Neural cell (in vitro differentiated cells): ENCODE measurements around the gene SIGLEC1. TPM values are rescaled to one million over a fixed set of nuclear protein-coding genes. Genes with fewer than 3 reads are reported as not detected.

Experiments
- H2AFZ ChIP-seq: fragments of 200-600, 300-800 bp; sonication (generic), shearing (Covaris generic); 2 replicates; pipeline ENCODE4 v1.6.0; 2014; ENCODE audit warnings: low read depth, mild to moderate bottlenecking, antibody characterized with exemption, low read length, moderate library complexity
- H3F3A ChIP-seq: fragments of 200-600 bp; shearing (Covaris generic); 2 replicates; pipeline ENCODE4 v1.6.1; 2016; ENCODE audit warnings: mild to moderate bottlenecking, moderate library complexity, mixed read lengths, antibody characterized with exemption, low read length; ENCODE audit not compliant: insufficient read depth, poor library complexity, severe bottlenecking
- H3K27ac ChIP-seq: fragments of 200-600, 300-800 bp; sonication (generic), shearing (Covaris generic); 2 replicates; pipeline ENCODE4 v1.5.1; 2014; ENCODE audit warnings: mild to moderate bottlenecking, low read length, moderate library complexity
- H3K27me3 ChIP-seq: fragments of 300-800, 200-600 bp; sonication (generic), shearing (Covaris generic); 2 replicates; pipeline ENCODE4 v1.6.0; 2014; ENCODE audit warnings: mild to moderate bottlenecking, low read depth, low read length, moderate library complexity; ENCODE audit not compliant: insufficient read depth
- H3K36me3 ChIP-seq: fragments of 300-800, 200-600 bp; sonication (generic), shearing (Covaris generic); 2 replicates; pipeline ENCODE4 v1.5.1; 2014; ENCODE audit warnings: mild to moderate bottlenecking, antibody characterized with exemption, low read length, moderate library complexity; ENCODE audit not compliant: insufficient read depth
- H3K4me2 ChIP-seq: fragments of 300-800, 200-600 bp; sonication (generic), shearing (Covaris generic); 2 replicates; pipeline ENCODE4 v1.6.0; 2014; ENCODE audit warnings: mild to moderate bottlenecking, low read length
- H3K4me3 ChIP-seq: fragments of 300-800, 200-600 bp; sonication (generic), shearing (Covaris generic); 2 replicates; pipeline ENCODE4 v1.5.1; 2014; ENCODE audit warnings: mild to moderate bottlenecking, low read length, moderate library complexity
- H3K79me2 ChIP-seq: fragments of 200-600 bp; shearing (Covaris generic); replicated peaks from 2 replicates; pipeline ENCODE4 v1.6.0; 2014; ENCODE audit warnings: mild to moderate bottlenecking, low read length, moderate library complexity; ENCODE audit not compliant: insufficient read depth
- H3K9ac ChIP-seq: fragments of 300-800, 200-600 bp; sonication (generic), shearing (Covaris generic); 2 replicates; pipeline ENCODE4 v1.6.1; 2016; ENCODE audit warnings: mild to moderate bottlenecking, low read length, mixed read lengths
- H3K9me2 ChIP-seq: fragments of 200-600 bp; shearing (Covaris generic); 2 replicates; pipeline ENCODE4 v1.6.1; 2016; ENCODE audit warnings: mild to moderate bottlenecking, low read length, mixed read lengths; ENCODE audit not compliant: insufficient read depth
- H3K9me3 ChIP-seq: fragments of 200-600, 300-800 bp; sonication (generic), shearing (Covaris generic); 2 replicates; pipeline ENCODE4 v1.6.1; 2016; ENCODE audit warnings: mild to moderate bottlenecking, mixed run types, low read length, moderate library complexity, mixed read lengths
- H4K20me1 ChIP-seq: fragments of 200-600 bp; shearing (Covaris generic); 2 replicates; pipeline ENCODE4 v1.6.1; 2016; ENCODE audit warnings: mild to moderate bottlenecking, mixed run types; ENCODE audit not compliant: insufficient read depth
- EP300 ChIP-seq: fragments of 450-650 bp; conservative IDR thresholded peaks from 2 replicates; pipeline ENCODE4 v1.6.1; 2014; ENCODE audit warnings: antibody characterized with exemption, mild to moderate bottlenecking, moderate library complexity; ENCODE audit not compliant: poor library complexity, severe bottlenecking
- EZH2 ChIP-seq: fragments of 200-600, 300-800 bp; shearing (Covaris generic), sonication (generic); IDR thresholded peaks from 2 replicates; pipeline ENCODE4 v1.6.1; 2014; ENCODE audit warnings: antibody characterized with exemption, low read length, borderline replicate concordance, mild to moderate bottlenecking; ENCODE audit not compliant: insufficient read depth, poor library complexity, severe bottlenecking
- MXI1 ChIP-seq: fragments of 450-650 bp; conservative IDR thresholded peaks from 2 replicates; pipeline ENCODE4 v1.6.1; 2014; ENCODE audit warnings: antibody characterized with exemption, mild to moderate bottlenecking; ENCODE audit not compliant: poor library complexity, severe bottlenecking
- POLR2AphosphoS5 ChIP-seq: IDR thresholded peaks from 2 replicates; pipeline ENCODE4 v1.6.1; 2012
- RAD21 ChIP-seq: fragments of 450-650 bp; conservative IDR thresholded peaks from 2 replicates; pipeline ENCODE4 v1.6.1; 2014; ENCODE audit warnings: antibody characterized with exemption, mild to moderate bottlenecking, moderate library complexity
- SMC3 ChIP-seq: fragments of 450-650 bp; conservative IDR thresholded peaks from 2 replicates; pipeline ENCODE4 v1.6.1; 2014; ENCODE audit warnings: antibody characterized with exemption, mild to moderate bottlenecking, moderate library complexity; ENCODE audit not compliant: poor library complexity
- TAF1 ChIP-seq: IDR thresholded peaks from 2 replicates; pipeline ENCODE4 v1.6.1; 2012; ENCODE audit warnings: low read depth
- polyA plus RNA-seq: library from polyadenylated mRNA; depleted of rRNA; stranded (reverse); fragments of >200 nt; gene quantifications from 2 replicates; pipeline ENCODE4 v1.2.3, GENCODE V29; 2014
- TF ChIP-seq, protein P1 (sequence below): IDR thresholded peaks from 2 replicates; pipeline ENCODE4 v1.6.1; 2012; ENCODE audit warnings: borderline replicate concordance
- TF ChIP-seq, protein P2 (sequence below): fragments of 450-650 bp; IDR thresholded peaks from 2 replicates; pipeline ENCODE4 v1.5.1; 2014; ENCODE audit warnings: antibody characterized with exemption, mild to moderate bottlenecking, moderate library complexity; ENCODE audit not compliant: poor library complexity, severe bottlenecking

SIGLEC1 gene
- polyA plus RNA-seq, 1 donor from 2014 or later, result 0.12 TPM

DNA sequence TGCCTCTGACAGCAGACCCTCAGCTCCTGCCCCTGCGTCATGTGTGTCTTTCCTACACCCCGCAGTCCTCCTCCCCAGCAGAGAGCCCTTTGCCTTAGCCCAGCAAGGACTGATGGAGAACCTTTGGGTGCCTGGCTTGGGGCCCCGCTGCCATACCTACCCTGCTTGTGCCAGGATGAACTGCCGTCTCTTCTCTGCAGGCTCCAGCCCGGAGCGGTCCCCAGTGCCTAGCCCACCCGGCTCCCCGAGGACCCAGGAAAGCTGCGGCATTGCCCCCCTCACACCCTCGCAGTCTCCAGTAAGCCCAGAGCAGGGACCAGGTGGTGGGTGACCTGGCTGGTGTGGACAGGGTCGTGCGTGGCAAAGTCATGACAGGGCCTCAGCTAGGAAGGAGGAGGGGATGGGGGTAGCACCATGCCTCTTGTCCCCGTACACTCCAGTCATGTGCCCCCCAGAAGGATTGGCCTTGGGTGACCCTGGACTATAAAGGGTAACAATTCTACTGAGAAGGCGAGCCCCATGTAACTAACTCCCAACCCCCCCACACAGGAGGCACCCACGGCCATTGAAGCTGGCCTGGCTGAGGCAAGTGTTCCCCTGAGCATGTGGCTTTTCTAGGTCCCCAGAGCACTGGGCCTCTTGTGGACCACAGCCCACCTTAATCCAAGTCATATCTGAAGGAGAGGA, 28.4 kb upstream of the SIGLEC1 start:
- H3K9me3 ChIP-seq, result no peaks in the 10 kb centered on the region
- no peak overlapping the region for H3K9ac ChIP-seq
- H3K79me2 ChIP-seq, result no peaks in the 10 kb centered on the region
- no peak overlapping the region for H2AFZ ChIP-seq
- H3K27me3 ChIP-seq, result peaks cover 20% of the 10 kb centered on the region
- no peak for TF ChIP-seq TAF1
- no peaks in the 10 kb centered on the region for H3K36me3 ChIP-seq
- H3K4me2 ChIP-seq, result no peak overlapping the region
- no peak overlapping the region for H3K27ac ChIP-seq
- no peaks in the 10 kb centered on the region for H3K9me2 ChIP-seq
- H4K20me1 ChIP-seq, result no peaks in the 10 kb centered on the region
- no peak overlapping the region for H3K4me3 ChIP-seq
- H3F3A ChIP-seq, result no peaks in the 10 kb centered on the region

DNA sequence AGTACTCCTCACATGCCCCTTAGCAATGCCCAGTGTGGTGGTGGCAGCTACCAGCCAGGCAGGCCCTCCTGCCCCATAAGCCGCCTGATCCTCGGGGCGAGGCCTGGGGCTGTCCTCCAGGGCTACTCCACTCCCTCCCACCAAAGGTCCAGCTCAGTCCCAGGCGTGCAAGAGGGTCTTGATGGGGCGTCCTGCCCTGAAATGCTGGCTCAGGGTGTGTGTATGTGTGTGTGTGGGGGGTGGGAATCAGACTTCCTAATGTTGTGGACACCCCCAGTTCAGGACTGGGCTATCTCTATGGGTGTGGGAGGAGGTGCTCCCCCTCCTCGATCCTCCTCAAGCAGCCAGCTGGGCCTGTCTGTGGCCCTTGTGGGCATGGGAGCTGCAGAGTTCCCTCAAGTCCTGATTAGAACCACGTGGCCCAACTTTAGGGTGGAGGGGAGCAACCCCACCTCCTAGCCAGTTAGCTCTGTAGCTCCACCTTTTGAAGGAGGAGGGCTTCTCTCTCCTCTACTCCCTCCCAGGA, 27.6 kb upstream of the SIGLEC1 start:
- Histone ChIP-seq H3K4me2 (no peak overlapping the region), H3K9ac (no peak overlapping the region), H4K20me1 (no peaks in the 10 kb centered on the region), H3K9me2 (no peaks in the 10 kb centered on the region), H3F3A (no peaks in the 10 kb centered on the region), H3K9me3 (no peaks in the 10 kb centered on the region), H3K79me2 (no peaks in the 10 kb centered on the region), H3K4me3 (no peak overlapping the region), H3K36me3 (no peaks in the 10 kb centered on the region), H3K27me3 (peaks cover 12% of the 10 kb centered on the region), H3K27ac (no peak overlapping the region), H2AFZ (no peak overlapping the region)
- TF ChIP-seq MXI1 (no peak), RAD21 (no peak), TAF1 (no peak), EP300 (no peak), SMC3 (no peak), POLR2AphosphoS5 (no peak), EZH2 (no peak)
- TF ChIP-seq, protein P1, sequence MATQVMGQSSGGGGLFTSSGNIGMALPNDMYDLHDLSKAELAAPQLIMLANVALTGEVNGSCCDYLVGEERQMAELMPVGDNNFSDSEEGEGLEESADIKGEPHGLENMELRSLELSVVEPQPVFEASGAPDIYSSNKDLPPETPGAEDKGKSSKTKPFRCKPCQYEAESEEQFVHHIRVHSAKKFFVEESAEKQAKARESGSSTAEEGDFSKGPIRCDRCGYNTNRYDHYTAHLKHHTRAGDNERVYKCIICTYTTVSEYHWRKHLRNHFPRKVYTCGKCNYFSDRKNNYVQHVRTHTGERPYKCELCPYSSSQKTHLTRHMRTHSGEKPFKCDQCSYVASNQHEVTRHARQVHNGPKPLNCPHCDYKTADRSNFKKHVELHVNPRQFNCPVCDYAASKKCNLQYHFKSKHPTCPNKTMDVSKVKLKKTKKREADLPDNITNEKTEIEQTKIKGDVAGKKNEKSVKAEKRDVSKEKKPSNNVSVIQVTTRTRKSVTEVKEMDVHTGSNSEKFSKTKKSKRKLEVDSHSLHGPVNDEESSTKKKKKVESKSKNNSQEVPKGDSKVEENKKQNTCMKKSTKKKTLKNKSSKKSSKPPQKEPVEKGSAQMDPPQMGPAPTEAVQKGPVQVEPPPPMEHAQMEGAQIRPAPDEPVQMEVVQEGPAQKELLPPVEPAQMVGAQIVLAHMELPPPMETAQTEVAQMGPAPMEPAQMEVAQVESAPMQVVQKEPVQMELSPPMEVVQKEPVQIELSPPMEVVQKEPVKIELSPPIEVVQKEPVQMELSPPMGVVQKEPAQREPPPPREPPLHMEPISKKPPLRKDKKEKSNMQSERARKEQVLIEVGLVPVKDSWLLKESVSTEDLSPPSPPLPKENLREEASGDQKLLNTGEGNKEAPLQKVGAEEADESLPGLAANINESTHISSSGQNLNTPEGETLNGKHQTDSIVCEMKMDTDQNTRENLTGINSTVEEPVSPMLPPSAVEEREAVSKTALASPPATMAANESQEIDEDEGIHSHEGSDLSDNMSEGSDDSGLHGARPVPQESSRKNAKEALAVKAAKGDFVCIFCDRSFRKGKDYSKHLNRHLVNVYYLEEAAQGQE, result no peak
- TF ChIP-seq, protein P2, sequence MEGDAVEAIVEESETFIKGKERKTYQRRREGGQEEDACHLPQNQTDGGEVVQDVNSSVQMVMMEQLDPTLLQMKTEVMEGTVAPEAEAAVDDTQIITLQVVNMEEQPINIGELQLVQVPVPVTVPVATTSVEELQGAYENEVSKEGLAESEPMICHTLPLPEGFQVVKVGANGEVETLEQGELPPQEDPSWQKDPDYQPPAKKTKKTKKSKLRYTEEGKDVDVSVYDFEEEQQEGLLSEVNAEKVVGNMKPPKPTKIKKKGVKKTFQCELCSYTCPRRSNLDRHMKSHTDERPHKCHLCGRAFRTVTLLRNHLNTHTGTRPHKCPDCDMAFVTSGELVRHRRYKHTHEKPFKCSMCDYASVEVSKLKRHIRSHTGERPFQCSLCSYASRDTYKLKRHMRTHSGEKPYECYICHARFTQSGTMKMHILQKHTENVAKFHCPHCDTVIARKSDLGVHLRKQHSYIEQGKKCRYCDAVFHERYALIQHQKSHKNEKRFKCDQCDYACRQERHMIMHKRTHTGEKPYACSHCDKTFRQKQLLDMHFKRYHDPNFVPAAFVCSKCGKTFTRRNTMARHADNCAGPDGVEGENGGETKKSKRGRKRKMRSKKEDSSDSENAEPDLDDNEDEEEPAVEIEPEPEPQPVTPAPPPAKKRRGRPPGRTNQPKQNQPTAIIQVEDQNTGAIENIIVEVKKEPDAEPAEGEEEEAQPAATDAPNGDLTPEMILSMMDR, result no peak
